HL-60 (cell line): Measurements from ENCODE around the gene SHISA8.

Experiments
- DNase-seq, 2 experiments: peaks; one replicate each; pipeline ENCODE4 v3.0.0-alpha.2; 2010 to 2020; ENCODE audit warnings: low read depth in 1 of 2, low spot score in 1 of 2
- H3K27ac ChIP-seq: fragments of 250-450 bp; sonication (Bioruptor Pico); replicated peaks from 2 replicates; pipeline ENCODE4 v1.5.1; 2020; ENCODE audit warnings: mild to moderate bottlenecking, moderate library complexity
- H3K27me3 ChIP-seq: fragments of 250-450 bp; sonication (Bioruptor Pico); 2 replicates; pipeline ENCODE4 v1.5.1; 2021; ENCODE audit warnings: mild to moderate bottlenecking, moderate library complexity; ENCODE audit not compliant: insufficient read depth, poor library complexity, severe bottlenecking
- H3K4me3 ChIP-seq: replicated peaks from 2 replicates; pipeline ENCODE4 v1.5.1; 2011; ENCODE audit warnings: mild to moderate bottlenecking, control low read depth, low read length; ENCODE audit not compliant: insufficient read depth
- CTCF ChIP-seq: IDR thresholded peaks from one replicate; pipeline ENCODE4 v1.5.1; 2011; ENCODE audit warnings: low read length, control low read depth, inconsistent platforms; ENCODE audit not compliant: insufficient read depth
- GABPA ChIP-seq: IDR thresholded peaks from 2 replicates; pipeline ENCODE4 v1.6.1; 2012; ENCODE audit warnings: low read depth
- POLR2AphosphoS5 ChIP-seq: IDR thresholded peaks from 2 replicates; pipeline ENCODE4 v1.6.1; 2012; ENCODE audit warnings: low read depth
- REST ChIP-seq: IDR thresholded peaks from 2 replicates; pipeline ENCODE4 v1.6.1; 2012; ENCODE audit warnings: low read depth; ENCODE audit not compliant: insufficient replicate concordance
- SPI1 ChIP-seq: IDR thresholded peaks from 2 replicates; pipeline ENCODE4 v1.6.1; 2012; ENCODE audit warnings: low read depth, mild to moderate bottlenecking, borderline replicate concordance

Gene SHISA8

GRCh38 chr22:41915786-41916493 is 1.1 kb upstream of the SHISA8 start:
- TF ChIP-seq GABPA = no peak
- TF ChIP-seq CTCF = no peak
- no peak for TF ChIP-seq POLR2AphosphoS5
- no peak for TF ChIP-seq REST
- no peak for TF ChIP-seq SPI1
- no peak overlapping the region for H3K4me3 ChIP-seq
- no peak overlapping the region for H3K27ac ChIP-seq
- DNase-seq = no peak
- H3K27me3 ChIP-seq = peaks cover 59% of the 10 kb centered on the region

GRCh38 chr22:41914611-41915034 is 251 bp downstream of the SHISA8 start:
- Histone ChIP-seq H3K27ac (no peak overlapping the region), H3K27me3 (peaks cover 65% of the 10 kb centered on the region), H3K4me3 (peak overlapping the region; percentile 10; the same call in 1 of the 2 replicates)
- TF ChIP-seq GABPA = no peak
- no peak for TF ChIP-seq SPI1
- no peak for TF ChIP-seq REST
- no peak for TF ChIP-seq CTCF
- TF ChIP-seq POLR2AphosphoS5 = no peak
- no peak for DNase-seq

DNA sequence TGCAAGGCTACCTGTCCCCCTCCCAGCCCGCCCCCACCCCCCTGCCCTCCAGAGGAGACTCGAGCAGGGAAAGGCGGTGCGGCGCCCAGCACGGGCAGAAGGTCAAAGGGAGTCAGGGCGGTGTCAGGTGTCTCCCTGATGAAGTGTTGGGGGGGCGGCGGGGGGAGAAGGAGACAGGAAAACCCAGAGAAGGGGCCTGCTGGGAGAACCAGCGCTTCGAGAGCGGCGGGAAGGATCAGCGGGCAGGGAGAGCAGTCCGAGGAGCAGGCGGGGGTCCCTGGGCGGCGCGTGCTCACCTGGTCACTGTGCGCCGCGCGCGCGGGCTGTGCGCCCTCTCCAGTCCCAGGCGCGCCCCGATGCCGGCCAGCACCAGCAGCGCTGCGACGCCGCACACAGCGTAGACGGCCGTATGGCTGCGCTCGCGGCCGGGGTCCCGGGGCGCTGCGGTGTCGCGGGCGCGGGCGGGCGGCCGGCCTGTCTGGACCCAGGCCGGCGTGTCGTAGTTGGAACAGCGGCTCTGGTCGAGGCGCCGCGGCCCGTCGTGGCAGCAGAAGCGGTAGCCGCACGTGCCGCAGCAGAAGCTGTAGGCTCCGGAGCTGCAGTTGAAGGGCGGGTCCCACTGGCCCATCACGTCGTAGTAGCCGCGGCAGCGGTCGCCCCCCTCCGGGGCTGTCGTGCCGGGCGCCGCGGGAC is 886 bp downstream of the SHISA8 start:
- no peak for DNase-seq
- H3K4me3 ChIP-seq = no peak overlapping the region
- H3K27ac ChIP-seq = no peak overlapping the region

More for the DNA sequence above, 886 bp downstream of the SHISA8 start:
- no peak for TF ChIP-seq GABPA
- no peak for TF ChIP-seq SPI1
- no peak for TF ChIP-seq REST
- no peak for TF ChIP-seq POLR2AphosphoS5
- no peak for TF ChIP-seq CTCF
- peaks cover 65% of the 10 kb centered on the region for H3K27me3 ChIP-seq
